ENCODE data around the gene ZNF296.

The ZNF296 gene

GRCh38 chr19:45087531-45087930, 11.3 kb upstream of the ZNF296 start:
- in situ Hi-C loops (cut with MboI; ENCODE audit: low sequenced_read_pairs) = no loop called here

- in situ Hi-C loops (cut with MboI; ENCODE audit: low sequenced_read_pairs) = no loop called here
Observed at GRCh38 chr19:45086480-45086879, 10.2 kb upstream of the ZNF296 start.

GRCh38 chr19:45082170-45082569, 5.9 kb upstream of the ZNF296 start:
- in situ Hi-C loops (cut with MboI; ENCODE audit: low sequenced_read_pairs) = no loop called here

- in situ Hi-C loops (cut with MboI; ENCODE audit: low sequenced_read_pairs) = no loop called here
Observed at GRCh38 chr19:45079911-45080370, 3.7 kb upstream of the ZNF296 start.

GRCh38 chr19:45079063-45079910, 3.0 kb upstream of the ZNF296 start, which contains the start of gene GEMIN7:
GEMIN7 (plus strand) TSS chr19:45079260; CDS start chr19:45090115, 10,855 bp downstream.
- in situ Hi-C loops (cut with MboI; ENCODE audit: low sequenced_read_pairs) = no loop called here

GRCh38 chr19:45078390-45079062, 2.2 kb upstream of the ZNF296 start:
- in situ Hi-C loops (cut with MboI; ENCODE audit: low sequenced_read_pairs) = no loop called here

GRCh38 chr19:45076851-45077730, 813 bp upstream of the ZNF296 start:
- in situ Hi-C loops (cut with MboI; ENCODE audit: low sequenced_read_pairs) = no loop called here

GRCh38 chr19:45075301-45076028, 813 bp downstream of the ZNF296 start:
- in situ Hi-C loops (cut with MboI; ENCODE audit: low sequenced_read_pairs) = no loop called here

- in situ Hi-C loops (cut with MboI; ENCODE audit: low sequenced_read_pairs) = no loop called here
Observed at GRCh38 chr19:45074744-45075300, 1.5 kb downstream of the ZNF296 start.

GRCh38 chr19:45071969-45072790, 4.1 kb downstream of the ZNF296 start:
- in situ Hi-C loops (cut with MboI; ENCODE audit: low sequenced_read_pairs) = no loop called here

- in situ Hi-C loops (cut with MboI; ENCODE audit: low sequenced_read_pairs) = no loop called here
Observed at GRCh38 chr19:45071545-45071938, 4.7 kb downstream of the ZNF296 start.

GRCh38 chr19:45070861-45071544, 5.3 kb downstream of the ZNF296 start:
- in situ Hi-C loops (cut with MboI; ENCODE audit: low sequenced_read_pairs) = no loop called here

- in situ Hi-C loops (cut with MboI; ENCODE audit: low sequenced_read_pairs) = no loop called here
Observed at GRCh38 chr19:45070214-45070613, 6.1 kb downstream of the ZNF296 start.

GRCh38 chr19:45069056-45069455, 7.2 kb downstream of the ZNF296 start:
- in situ Hi-C loops (cut with MboI; ENCODE audit: low sequenced_read_pairs) = no loop called here

- in situ Hi-C loops (cut with MboI; ENCODE audit: low sequenced_read_pairs) = no loop called here
Observed at GRCh38 chr19:45068041-45068440, 8.2 kb downstream of the ZNF296 start.

GRCh38 chr19:45066921-45067661, 9.2 kb downstream of the ZNF296 start:
- in situ Hi-C loops (cut with MboI; ENCODE audit: low sequenced_read_pairs) = no loop called here

GRCh38 chr19:45063851-45064801, 12.2 kb downstream of the ZNF296 start:
- in situ Hi-C loops (cut with MboI; ENCODE audit: low sequenced_read_pairs) = no loop called here

Measured in HL-60/S4 treated with retinoic acid at 250 ng/mL for 4 days and 3 days (cell line).